ENCODE measurements around the gene TIMP2.

DNA sequence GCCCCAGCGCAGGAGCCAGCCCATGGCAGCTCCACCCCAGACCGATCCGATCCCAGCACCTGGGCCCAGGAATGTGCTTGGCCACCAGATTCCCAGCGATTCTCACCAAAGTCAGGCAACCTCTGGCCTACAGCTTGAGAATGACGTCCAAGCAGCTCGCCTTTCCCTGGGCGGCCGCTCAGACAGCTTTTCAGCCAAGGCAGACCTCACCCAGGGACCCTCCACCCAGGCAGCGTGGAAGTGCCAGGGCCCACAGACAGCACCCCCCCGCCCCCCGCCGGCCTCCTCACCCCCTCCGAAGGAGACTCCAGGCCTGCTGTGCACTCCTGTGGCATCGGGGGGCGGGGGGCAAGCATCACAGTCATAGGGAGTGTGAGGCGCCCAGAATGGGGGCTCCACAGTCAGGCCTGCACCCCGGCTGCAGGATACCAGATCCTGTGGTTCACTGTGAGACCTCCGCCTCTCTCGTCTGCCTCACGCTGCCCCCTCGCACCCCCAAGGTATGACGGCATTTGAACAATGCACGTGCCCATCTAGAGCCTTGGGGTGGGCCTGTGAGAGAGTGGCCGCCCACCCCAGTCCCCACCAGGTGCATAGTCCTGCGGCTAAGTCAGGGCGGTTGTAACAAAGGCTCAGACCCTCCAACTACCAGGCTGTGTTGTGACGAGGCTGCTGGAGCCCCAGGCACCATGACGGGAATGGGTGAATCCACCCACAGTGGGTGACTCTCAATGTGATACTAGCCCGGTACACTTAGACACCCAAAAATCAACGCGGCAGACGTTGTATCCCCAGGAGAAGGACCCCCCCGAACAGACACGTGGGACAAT lies 28.1 kb downstream of the TIMP2 start:
- TF ChIP-seq EZH2 (IDR thresholded peaks at IDR 0.05; ENCODE audit: borderline replicate concordance, low read length) (no peak), CTCF (conservative IDR thresholded peaks at IDR 0.05 in 1 of 2, IDR thresholded peaks at IDR 0.05 in 1 of 2; ENCODE audit: extremely low read depth in 1 of 2, insufficient read depth in 1 of 2, low read depth in 1 of 2, low read length in 2 of 2) (no peak)
